Iris pigment epithelial cell (primary cell): ENCODE results near the gene DCBLD2.
"Not testable (repeated sequence)": the region's sequence is repeated elsewhere in the genome, so short reads cannot be mapped to it uniquely, and the experiment has no call there.

Experiments used
- DNase-seq: peaks from one replicate; pipeline ENCODE4 v3.0.0-alpha.2; 2011; ENCODE audit warnings: low read depth

Gene DCBLD2

GRCh38 chr3:98890965-98891910 lies 10.3 kb downstream of the DCBLD2 start:
- no peak for DNase-seq

GRCh38 chr3:98890181-98890835 lies 11.2 kb downstream of the DCBLD2 start:
- DNase-seq = no peak

- no peak for DNase-seq
Observed at GRCh38 chr3:98887684-98888083, 13.8 kb downstream of the DCBLD2 start.

- no peak for DNase-seq
Observed at GRCh38 chr3:98886525-98886924, 15.0 kb downstream of the DCBLD2 start.

- DNase-seq = peak; percentile 65
Observed at GRCh38 chr3:98885851-98886250, 15.6 kb downstream of the DCBLD2 start.

- peak; percentile 72 for DNase-seq
Observed at GRCh38 chr3:98884675-98885371, 16.7 kb downstream of the DCBLD2 start.

- DNase-seq = not testable (repeated sequence)
Observed at GRCh38 chr3:98882614-98883333, 18.7 kb downstream of the DCBLD2 start.

GRCh38 chr3:98877132-98877531 lies 24.4 kb downstream of the DCBLD2 start:
- no peak for DNase-seq

GRCh38 chr3:98875535-98875934 lies 26.0 kb downstream of the DCBLD2 start:
- DNase-seq = no peak

- no peak for DNase-seq
Observed at GRCh38 chr3:98874602-98875249, 26.8 kb downstream of the DCBLD2 start.

- no peak for DNase-seq
Observed at GRCh38 chr3:98869391-98869790, 32.1 kb downstream of the DCBLD2 start.

- not testable (repeated sequence) for DNase-seq
Observed at GRCh38 chr3:98857971-98858370, 43.5 kb downstream of the DCBLD2 start.

- not testable (repeated sequence) for DNase-seq
Observed at GRCh38 chr3:98857258-98857657, 44.2 kb downstream of the DCBLD2 start.

- DNase-seq = no peak
Observed at GRCh38 chr3:98856724-98857123, 44.8 kb downstream of the DCBLD2 start.

GRCh38 chr3:98855806-98856400 lies 45.6 kb downstream of the DCBLD2 start:
- DNase-seq = peak; percentile 93

GRCh38 chr3:98848108-98848507 lies 53.4 kb downstream of the DCBLD2 start:
- no peak for DNase-seq

GRCh38 chr3:98846101-98846500 lies 55.4 kb downstream of the DCBLD2 start:
- peak; percentile 45 for DNase-seq

GRCh38 chr3:98843266-98843959 lies 58.1 kb downstream of the DCBLD2 start:
- DNase-seq = no peak

GRCh38 chr3:98839846-98840245 lies 61.6 kb downstream of the DCBLD2 start:
- peak; percentile 69 for DNase-seq

GRCh38 chr3:98831060-98831459 lies 70.4 kb downstream of the DCBLD2 start:
- DNase-seq = not testable (repeated sequence)
